Fibroblast of the aortic adventitia (primary cell): ENCODE data around the gene CXXC5. TPM values are rescaled to one million over a fixed set of nuclear protein-coding genes. Genes with fewer than 3 reads are reported as not detected.

ENCODE experiments used
- DNase-seq: peaks from one replicate; pipeline ENCODE4 v3.0.0-alpha.2; 2010; ENCODE audit warnings: low read depth
- H3K4me3 ChIP-seq: 2 replicates; pipeline ENCODE4 v1.5.1; 2011; ENCODE audit warnings: low read depth, mild to moderate bottlenecking, control low read depth, low read length, moderate library complexity
- CTCF ChIP-seq: IDR thresholded peaks from 2 replicates; pipeline ENCODE4 v1.5.1; 2011; ENCODE audit warnings: mild to moderate bottlenecking, low read length, control low read depth, inconsistent platforms; ENCODE audit not compliant: insufficient read depth
- total RNA-seq: library from RNA; depleted of rRNA; stranded (reverse); fragments of >200 nt; gene quantifications from 2 replicates; pipeline ENCODE4 v1.2.3, GENCODE V29; 2012; ENCODE audit warnings: low replicate concordance

Gene CXXC5
- total RNA-seq, 1 donor: 75.9 TPM

GRCh38 chr5:139651853-139652787 is 4.0 kb downstream of the CXXC5 start:
- peak; percentile 76 for DNase-seq
- H3K4me3 ChIP-seq: peak overlapping the region; percentile 84
- TF ChIP-seq CTCF: no peak

GRCh38 chr5:139652788-139653241 is 4.7 kb downstream of the CXXC5 start:
- DNase-seq: no peak
- H3K4me3 ChIP-seq: peak overlapping the region; percentile 52
- no peak for TF ChIP-seq CTCF

- no peak for TF ChIP-seq CTCF
- no peak overlapping the region for H3K4me3 ChIP-seq
- DNase-seq: no peak
These were observed 5.5 kb downstream of the CXXC5 start for GRCh38 chr5:139653616-139654015.

- TF ChIP-seq CTCF: no peak
- no peak for DNase-seq
- no peak overlapping the region for H3K4me3 ChIP-seq
These were observed 6.3 kb downstream of the CXXC5 start for GRCh38 chr5:139654464-139654863.

- no peak for DNase-seq
- no peak for TF ChIP-seq CTCF
- no peak overlapping the region for H3K4me3 ChIP-seq
These were observed 6.8 kb downstream of the CXXC5 start for GRCh38 chr5:139654871-139655491.

GRCh38 chr5:139655727-139656271 is 7.7 kb downstream of the CXXC5 start:
- H3K4me3 ChIP-seq: no peak overlapping the region
- TF ChIP-seq CTCF: no peak
- no peak for DNase-seq
